LNCAP (cell line): ENCODE results near the gene FOXP1.

Source experiments
- TF ChIP-seq, protein P1 (sequence below): fragments of 450-650 bp; IDR thresholded peaks from 2 replicates; pipeline ENCODE4 v1.5.1; 2017; ENCODE audit warnings: mild to moderate bottlenecking

The FOXP1 gene

DNA sequence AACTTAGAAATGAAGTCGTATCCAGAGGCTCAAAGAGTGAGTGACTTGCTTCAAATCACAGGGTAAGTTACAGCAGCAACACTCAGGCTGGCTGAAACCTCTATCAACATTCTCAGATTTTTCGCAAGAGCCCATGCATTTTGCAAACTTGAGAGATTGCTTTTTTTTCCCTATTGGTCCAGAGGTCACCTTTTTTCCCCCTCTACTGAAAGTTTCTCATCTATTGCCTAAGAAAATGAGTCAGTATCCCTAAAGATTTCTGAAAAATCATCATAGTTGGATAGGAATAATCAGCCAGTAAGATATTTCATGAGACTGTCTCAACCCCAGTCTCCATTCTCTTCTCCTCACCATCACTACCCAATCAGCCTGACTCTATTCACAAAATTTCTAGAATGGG is 410.6 kb downstream of the FOXP1 start:
- TF ChIP-seq, protein P1, sequence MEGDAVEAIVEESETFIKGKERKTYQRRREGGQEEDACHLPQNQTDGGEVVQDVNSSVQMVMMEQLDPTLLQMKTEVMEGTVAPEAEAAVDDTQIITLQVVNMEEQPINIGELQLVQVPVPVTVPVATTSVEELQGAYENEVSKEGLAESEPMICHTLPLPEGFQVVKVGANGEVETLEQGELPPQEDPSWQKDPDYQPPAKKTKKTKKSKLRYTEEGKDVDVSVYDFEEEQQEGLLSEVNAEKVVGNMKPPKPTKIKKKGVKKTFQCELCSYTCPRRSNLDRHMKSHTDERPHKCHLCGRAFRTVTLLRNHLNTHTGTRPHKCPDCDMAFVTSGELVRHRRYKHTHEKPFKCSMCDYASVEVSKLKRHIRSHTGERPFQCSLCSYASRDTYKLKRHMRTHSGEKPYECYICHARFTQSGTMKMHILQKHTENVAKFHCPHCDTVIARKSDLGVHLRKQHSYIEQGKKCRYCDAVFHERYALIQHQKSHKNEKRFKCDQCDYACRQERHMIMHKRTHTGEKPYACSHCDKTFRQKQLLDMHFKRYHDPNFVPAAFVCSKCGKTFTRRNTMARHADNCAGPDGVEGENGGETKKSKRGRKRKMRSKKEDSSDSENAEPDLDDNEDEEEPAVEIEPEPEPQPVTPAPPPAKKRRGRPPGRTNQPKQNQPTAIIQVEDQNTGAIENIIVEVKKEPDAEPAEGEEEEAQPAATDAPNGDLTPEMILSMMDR, result no peak

DNA sequence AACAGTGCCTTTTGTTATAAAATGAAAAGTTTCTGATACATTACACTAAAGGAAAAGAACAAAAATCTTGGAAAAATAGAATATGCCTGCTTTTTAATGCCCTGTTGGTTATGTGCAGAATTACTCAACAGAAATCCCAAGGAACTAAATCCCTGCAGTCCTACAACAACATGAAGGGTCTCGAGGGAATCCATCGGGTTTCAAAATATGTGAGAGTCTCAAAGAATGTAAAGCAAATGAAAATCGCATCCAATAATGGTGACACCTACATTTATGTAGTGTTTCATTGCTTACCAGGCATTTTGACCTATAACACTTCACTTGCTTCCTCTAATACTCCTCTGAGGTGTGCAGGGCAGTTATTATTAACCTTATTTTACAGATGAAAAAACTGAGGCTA is 411.3 kb downstream of the FOXP1 start:
- TF ChIP-seq, protein P1, result no peak

DNA sequence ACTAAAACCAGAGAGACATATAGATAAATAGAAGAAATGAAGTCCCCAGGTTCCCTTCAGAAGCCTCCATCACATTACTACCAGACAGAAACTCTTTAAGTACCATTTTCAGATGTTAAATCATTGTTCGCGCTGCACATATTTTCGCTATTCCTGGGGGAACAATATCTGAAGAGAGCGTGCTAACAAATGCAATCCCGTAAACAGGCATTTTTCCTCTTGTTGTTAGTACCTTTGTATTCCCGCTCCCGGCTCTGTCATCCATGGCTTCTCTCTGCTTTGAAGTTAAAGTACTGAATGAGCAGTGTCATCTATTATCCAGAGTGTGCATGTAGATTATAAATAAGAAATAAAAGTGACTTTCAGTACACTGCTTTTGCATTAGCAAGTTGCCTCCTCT is 412.3 kb downstream of the FOXP1 start:
- TF ChIP-seq, protein P1, result no peak

DNA sequence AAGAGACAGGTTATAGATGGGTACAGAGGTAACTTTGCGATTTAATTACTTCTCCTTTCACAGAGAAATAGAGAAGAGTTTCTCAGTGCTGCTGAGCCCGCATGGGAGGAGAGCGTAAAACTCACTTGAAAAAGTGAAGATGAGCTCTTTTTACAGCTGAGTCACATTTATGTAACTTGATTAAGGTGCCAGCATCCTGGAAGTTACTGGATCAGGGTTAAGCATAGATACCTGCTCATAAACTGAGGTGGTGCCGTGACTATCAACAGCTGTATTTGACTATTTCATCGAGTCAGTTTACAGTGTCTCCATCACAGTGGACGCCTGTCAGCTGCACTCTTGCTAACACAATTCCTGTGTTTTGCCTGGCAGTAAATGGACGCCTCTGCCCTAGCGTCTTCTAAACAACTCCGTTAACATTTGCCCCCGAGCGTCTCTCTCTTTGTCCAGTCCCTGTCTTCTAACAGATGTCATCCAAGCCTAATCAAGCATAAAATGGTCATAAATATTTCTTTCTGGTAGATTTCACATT is 414.6 kb downstream of the FOXP1 start:
- TF ChIP-seq, protein P1, result no peak

DNA sequence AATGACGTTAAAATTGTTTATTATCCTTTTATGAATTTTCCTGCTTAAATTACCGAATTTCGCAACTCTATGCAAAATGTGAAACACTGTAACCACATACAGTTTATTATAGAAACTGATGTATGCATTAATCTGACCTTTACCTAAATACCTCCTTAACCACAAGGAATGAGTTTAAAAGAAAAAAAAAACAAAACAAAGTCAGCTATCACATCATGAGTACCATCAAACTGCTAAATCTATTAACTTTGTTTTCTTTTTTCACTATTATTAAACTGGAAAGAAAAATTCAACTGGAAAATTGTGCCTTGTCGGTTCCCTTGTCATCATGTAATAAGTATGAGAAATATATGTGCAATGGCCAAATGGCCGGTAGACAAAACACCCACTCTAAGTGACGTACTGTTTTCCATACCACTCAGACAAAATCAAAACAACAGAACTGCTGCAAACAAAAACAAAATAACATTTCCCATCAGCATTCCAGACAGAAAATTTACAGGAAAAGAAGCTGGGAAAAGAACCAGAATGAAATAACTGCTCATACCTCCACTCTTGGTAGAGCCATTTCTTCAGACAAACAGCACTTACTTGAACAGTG is 415.3 kb downstream of the FOXP1 start:
- TF ChIP-seq, protein P1, result no peak

DNA sequence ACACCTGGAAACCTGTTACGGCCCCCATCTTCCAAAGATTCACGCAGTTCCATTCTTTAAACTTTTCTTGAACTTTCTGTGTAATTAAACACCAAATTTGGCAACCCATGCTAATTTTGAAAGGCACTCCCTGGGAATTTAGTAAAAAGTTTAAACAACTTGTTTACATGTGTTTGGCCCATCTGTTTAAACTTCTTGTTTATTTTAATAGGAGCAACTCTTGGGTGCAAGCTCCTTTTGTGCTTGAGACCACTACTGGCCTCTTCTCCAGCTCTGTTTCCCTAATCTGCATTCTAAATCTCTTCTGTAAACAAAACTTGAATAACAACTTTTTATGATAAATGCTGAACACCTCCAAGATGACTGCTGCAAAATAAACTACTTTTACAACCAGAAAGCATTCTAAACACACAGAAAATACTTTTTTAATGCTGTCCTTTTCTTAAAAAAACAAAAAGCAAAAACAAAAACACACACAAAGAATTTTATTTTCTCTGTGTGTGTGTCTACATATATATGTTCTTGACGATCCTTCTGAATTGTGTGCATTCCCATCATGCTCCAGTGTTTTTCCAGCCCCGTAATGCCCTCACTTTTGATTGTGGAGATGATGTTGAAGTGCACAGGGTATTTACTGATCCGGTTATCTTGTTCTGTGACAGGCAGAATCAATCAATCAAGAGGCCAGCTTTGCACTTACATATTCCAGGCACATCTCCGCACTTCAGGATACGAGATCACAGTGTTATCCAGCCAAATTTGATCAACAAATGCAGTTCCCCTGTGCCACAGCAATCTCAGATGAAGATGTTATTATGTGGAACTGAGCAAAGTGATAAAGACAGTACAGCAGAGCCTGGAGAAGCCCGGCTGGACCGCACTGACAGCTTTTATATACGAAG is 416.9 kb downstream of the FOXP1 start:
- TF ChIP-seq, protein P1, result no peak

DNA sequence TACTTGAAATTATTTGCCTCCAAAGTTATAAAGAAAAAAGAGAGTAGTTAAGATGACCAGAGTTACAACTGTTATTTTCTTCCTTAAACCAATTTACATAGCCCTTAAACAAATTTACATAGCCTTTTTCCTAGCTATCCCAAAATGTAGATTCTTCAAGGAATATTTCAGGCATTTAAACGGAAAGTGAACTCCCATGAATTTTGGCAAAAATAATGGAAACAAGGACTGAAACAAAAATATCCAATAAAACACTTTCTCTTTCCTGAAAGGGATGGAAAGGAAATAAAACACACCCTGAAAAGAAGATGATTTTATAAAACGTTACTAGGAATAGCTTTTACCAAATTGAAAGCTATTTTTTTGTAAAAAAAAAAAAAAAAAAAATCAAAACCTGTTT is 418.6 kb downstream of the FOXP1 start:
- TF ChIP-seq, protein P1, result no peak
